Thyroid gland (tissue), 4 donors: ENCODE results near the gene GPATCH2. TPM values are rescaled to one million over a fixed set of nuclear protein-coding genes. Genes with fewer than 3 reads are reported as not detected.

Experiments
- DNase-seq, 2 donors: peaks; one replicate each; pipeline ENCODE4 v3.0.0-alpha.2; 2019
- H3K27ac ChIP-seq, 3 donors: fragments of 200-600 bp; sonication (generic); 1 replicate in 2 of 3; 2 replicates in 1 of 3; pipeline ENCODE4 v1.5.1; 2016 to 2019; ENCODE audit warnings: mild to moderate bottlenecking in 1 of 3, moderate library complexity in 1 of 3
- H3K27me3 ChIP-seq: fragments of 200-600 bp; sonication (generic); one replicate; pipeline ENCODE4 v1.5.1; 2019
- H3K36me3 ChIP-seq, 2 donors: fragments of 200-600 bp; sonication (generic); one replicate each; pipeline ENCODE4 v1.5.1; 2016 to 2019
- H3K4me1 ChIP-seq, 2 donors: fragments of 200-600 bp; sonication (generic); one replicate each; pipeline ENCODE4 v1.5.1; 2017 to 2019
- H3K4me3 ChIP-seq, 3 donors: fragments of 200-600 bp; sonication (generic); replicated peaks in 1 of 3; 1 replicate in 2 of 3; 2 replicates in 1 of 3; pipeline ENCODE4 v1.5.1; 2016; ENCODE audit warnings: mild to moderate bottlenecking in 1 of 3
- H3K9me3 ChIP-seq: fragments of 200-600 bp; sonication (generic); one replicate; pipeline ENCODE4 v1.5.1; 2017
- CTCF ChIP-seq, 6 experiments: fragments of 200-600 bp in 3 of 6; fragments of 450-650 bp in 3 of 6; sonication (generic) in 3 of 6; IDR thresholded peaks; one replicate each; pipeline ENCODE4 v1.5.1; 2016 to 2019; ENCODE audit warnings: antibody characterized with exemption in 6 of 6, mild to moderate bottlenecking in 2 of 6, inconsistent platforms in 1 of 6, moderate library complexity in 1 of 6
- POLR2A ChIP-seq, 2 donors: fragments of 450-650 bp; IDR thresholded peaks; one replicate each; pipeline ENCODE4 v1.6.1; 2017; ENCODE audit warnings: antibody characterized with exemption in 2 of 2, mild to moderate bottlenecking in 2 of 2, moderate library complexity in 1 of 2
- WGBS, 2 donors: methylation state at CpG; one replicate each; pipeline ENCODE4 v1.1.5; 2017; 5-methylcytosine and 5-hydroxymethylcytosine counted together
- intact Hi-C: fragments of 100-400 bp; cut with DNase I; formaldehyde crosslinking; loops from one replicate; pipeline ENCODE4 v1.15.1; 2023
- total RNA-seq, 4 donors: library from RNA; depleted of rRNA; stranded (reverse); fragments of >200 nt; gene quantifications; one replicate each; pipeline ENCODE4 v1.2.3, GENCODE V29; 2016

Gene GPATCH2
- total RNA-seq, 4 donors from 2014 or later: 21.4 to 47.9 (median 34.0) TPM

- intact Hi-C loops: no loop called here
- no peaks in the 10 kb centered on the region for H3K27me3 ChIP-seq
- no peaks in the 10 kb centered on the region for H3K36me3 ChIP-seq
- H3K4me3 ChIP-seq: no peak overlapping the region
- no peak for DNase-seq
- no peak overlapping the region for H3K27ac ChIP-seq
- TF ChIP-seq CTCF (IDR thresholded peaks at IDR 0.05) (no peak), POLR2A (IDR thresholded peaks at IDR 0.05) (no peak)
- no peaks in the 10 kb centered on the region for H3K4me1 ChIP-seq
- no peaks in the 10 kb centered on the region for H3K9me3 ChIP-seq
Measured at GRCh38 chr1:217661407-217661806, 30.5 kb upstream of the GPATCH2 start.

DNA sequence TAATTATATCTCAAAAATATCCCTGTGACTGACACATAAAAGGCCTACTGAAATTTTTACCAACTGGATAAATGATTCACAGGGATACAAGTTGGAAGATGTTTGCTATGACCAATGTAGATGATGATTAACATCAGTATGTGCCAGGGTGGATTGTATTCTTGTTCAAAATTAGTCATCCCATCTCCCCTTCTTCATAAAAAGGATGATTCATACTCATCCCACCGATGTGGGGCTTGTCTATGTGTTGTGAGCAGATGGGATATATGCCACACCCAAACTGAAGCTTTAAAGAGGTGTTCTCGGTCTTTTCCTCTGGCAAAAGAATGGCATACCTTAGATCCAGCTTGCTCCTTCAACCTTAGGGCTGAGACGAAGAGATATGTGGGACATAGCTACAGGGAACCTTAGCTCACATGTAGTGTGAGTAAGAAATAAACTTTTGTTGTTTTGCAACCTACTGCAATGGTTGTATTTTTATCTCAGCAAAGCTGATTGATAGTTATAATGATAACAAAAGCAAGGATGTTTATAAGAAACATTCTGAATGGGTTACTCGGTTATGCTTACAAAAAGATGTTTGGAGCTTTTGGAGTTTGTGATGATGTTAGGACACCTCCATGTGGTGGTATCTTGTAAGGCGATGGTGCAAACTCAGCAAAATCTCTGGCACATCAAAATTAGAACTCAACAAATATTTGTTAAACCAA lies 29.6 kb upstream of the GPATCH2 start:
- 73 to 78% methylated on average over 5 of the region's 5 CpGs for WGBS, 2 donors
- Histone ChIP-seq H3K27me3 (no peaks in the 10 kb centered on the region), H3K4me1 (no peaks in the 10 kb centered on the region), H3K27ac (no peak overlapping the region), H3K9me3 (no peaks in the 10 kb centered on the region), H3K4me3 (no peak overlapping the region), H3K36me3 (no peaks in the 10 kb centered on the region)
- intact Hi-C loops: no loop called here
- DNase-seq: no peak
- TF ChIP-seq CTCF (IDR thresholded peaks at IDR 0.05) (no peak), POLR2A (IDR thresholded peaks at IDR 0.05) (no peak)

DNA sequence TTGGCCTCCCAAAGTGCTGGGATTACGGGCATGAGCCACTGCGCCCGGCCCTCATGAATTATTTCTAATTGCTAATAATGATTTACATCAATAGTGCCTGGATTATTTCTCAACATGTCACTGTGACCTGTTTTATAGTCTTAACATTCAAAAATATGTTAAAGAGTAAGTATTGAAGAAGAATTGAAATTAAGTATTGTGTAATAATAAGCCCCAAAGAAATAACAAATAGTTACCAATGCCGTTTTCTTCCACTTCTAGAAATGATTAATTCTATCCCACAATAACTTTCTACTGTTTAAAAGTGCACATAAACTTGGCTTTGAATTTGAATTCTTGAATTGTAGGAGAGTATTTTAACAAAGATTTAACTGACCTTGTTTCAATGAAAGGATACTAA lies 19.8 kb upstream of the GPATCH2 start:
- H3K4me1 ChIP-seq: no peaks in the 10 kb centered on the region
- no peak overlapping the region for H3K27ac ChIP-seq
- no peak overlapping the region for H3K4me3 ChIP-seq
- WGBS, 2 donors: 95 to 98% methylated on average over 4 of the region's 4 CpGs
- H3K9me3 ChIP-seq: no peaks in the 10 kb centered on the region
- no peaks in the 10 kb centered on the region for H3K36me3 ChIP-seq
- DNase-seq: no peak
- TF ChIP-seq CTCF (IDR thresholded peaks at IDR 0.05): no peak
- no peak for TF ChIP-seq POLR2A (IDR thresholded peaks at IDR 0.05)
- H3K27me3 ChIP-seq: no peaks in the 10 kb centered on the region
- intact Hi-C loops: no loop called here

- H3K36me3 ChIP-seq: no peaks in the 10 kb centered on the region
- H3K4me1 ChIP-seq: no peaks in the 10 kb centered on the region
- WGBS, 2 donors: 86 to 92% methylated on average over 12 to 13 of the region's 13 CpGs
- H3K4me3 ChIP-seq: no peak overlapping the region
- DNase-seq: no peak
- no peaks in the 10 kb centered on the region for H3K27me3 ChIP-seq
- no peaks in the 10 kb centered on the region for H3K9me3 ChIP-seq
- TF ChIP-seq CTCF (IDR thresholded peaks at IDR 0.05) (no peak), POLR2A (IDR thresholded peaks at IDR 0.05) (no peak)
- H3K27ac ChIP-seq: no peak overlapping the region
- intact Hi-C loops: no loop called here
Measured at GRCh38 chr1:217647791-217648190, 16.9 kb upstream of the GPATCH2 start.

DNA sequence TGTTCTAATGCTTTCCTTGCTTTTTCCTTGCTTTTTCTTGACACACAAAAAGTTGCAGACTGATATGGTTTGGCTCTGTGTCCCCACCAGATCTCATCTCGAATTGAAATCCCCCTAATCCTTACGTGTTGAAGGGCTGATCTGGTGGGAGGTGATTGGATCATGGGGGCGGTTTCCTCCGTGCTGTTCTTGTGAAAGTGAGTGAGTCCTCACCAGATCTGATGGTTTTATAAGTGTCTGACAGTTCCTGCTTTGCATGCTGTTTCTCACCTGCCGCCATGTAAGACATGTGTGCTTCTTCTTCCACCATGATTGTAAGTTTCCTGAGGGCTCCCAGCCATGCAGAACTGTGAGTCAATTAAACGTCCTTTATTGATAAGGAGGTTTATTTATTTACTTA lies 11.6 kb upstream of the GPATCH2 start:
- 73% methylated on average over 6 of the region's 6 CpGs for WGBS, 2 donors
- no peak overlapping the region for H3K4me3 ChIP-seq
- H3K27me3 ChIP-seq: no peaks in the 10 kb centered on the region
- intact Hi-C loops: no loop called here
- no peak for DNase-seq
- H3K36me3 ChIP-seq: no peaks in the 10 kb centered on the region
- no peaks in the 10 kb centered on the region for H3K4me1 ChIP-seq
- no peak overlapping the region for H3K27ac ChIP-seq
- TF ChIP-seq POLR2A (IDR thresholded peaks at IDR 0.05) (no peak), CTCF (IDR thresholded peaks at IDR 0.05) (no peak)
- no peaks in the 10 kb centered on the region for H3K9me3 ChIP-seq
